Measurements from ENCODE around the gene MVB12B. TPM values are rescaled to one million over a fixed set of nuclear protein-coding genes. Genes with fewer than 3 reads are reported as not detected.

Gene MVB12B
- total and polyA plus RNA-seq, 2 of the 8 experiments (the other 6 are each of a cell fraction or from before 2014, with no cell fraction given): 2.6 to 5.0 TPM

- no peak overlapping the region for H3K27ac ChIP-seq (ENCODE audit: low read depth, low read length)
- no peak overlapping the region for H3K56ac ChIP-seq (replicated peaks; ENCODE audit: insufficient read length, low read depth, low read length)
- ChIA-PET POLR2A (ENCODE audit: partially characterized antibody) (no interaction called here), CTCF (ENCODE audit: partially characterized antibody) (interaction anchor here (0.7 to 1.7 kb wide), 7 partner anchors 12 to 100 kb away, joined by 3 to 5 read pairs (median 3); no protein-coding TSS in a partner anchor)
- H2BK15ac ChIP-seq (ENCODE audit: low read length): no peak overlapping the region
- no peaks in the 10 kb centered on the region for H3K9me3 ChIP-seq (ENCODE audit: insufficient read depth in 2 of 2, low read depth in 1 of 2, low read length in 1 of 2)
- H3K4ac ChIP-seq (replicated peaks; ENCODE audit: insufficient read length, low read depth, low read length): no peak overlapping the region
- FAIRE-seq: no peak
- H3K27me3 ChIP-seq (replicated peaks in 1 of 4; ENCODE audit: control insufficient read depth in 3 of 4, extremely low read depth in 1 of 4, insufficient read depth in 3 of 4, low read length in 3 of 4): no peaks in the 10 kb centered on the region
- H3K14ac ChIP-seq (ENCODE audit: insufficient read length): no peak overlapping the region
- H3K23me2 ChIP-seq (ENCODE audit: low read depth, low read length): no peaks in the 10 kb centered on the region
- H2BK5ac ChIP-seq (ENCODE audit: low read depth, low read length): no peak overlapping the region
- H3K23ac ChIP-seq (ENCODE audit: insufficient read length): no peak overlapping the region
- H4K20me1 ChIP-seq (replicated peaks in 1 of 2; ENCODE audit: control insufficient read depth in 1 of 2, insufficient read depth in 2 of 2, low read length in 2 of 2): no peaks in the 10 kb centered on the region
- no peak overlapping the region for H3K4me2 ChIP-seq (ENCODE audit: insufficient read depth in 1 of 2, low read depth in 2 of 2, low read length in 2 of 2)
- no peaks in the 10 kb centered on the region for H3K79me2 ChIP-seq (ENCODE audit: control insufficient read depth in 1 of 2, insufficient read depth in 2 of 2, low read length in 2 of 2)
- no peaks in the 10 kb centered on the region for H3K36me3 ChIP-seq (ENCODE audit: control insufficient read depth in 2 of 4, insufficient read depth in 4 of 4, low read length in 3 of 4)
- H3K4me3 ChIP-seq (ENCODE audit: extremely low read depth in 1 of 4, insufficient read depth in 2 of 4, low read depth in 3 of 4, low read length in 4 of 4): no peak overlapping the region
- no peak overlapping the region for H3K18ac ChIP-seq (ENCODE audit: extremely low read depth, low read length)
- H4K5ac ChIP-seq (ENCODE audit: insufficient read length, low read depth, low read length): no peak overlapping the region
- H3K9ac ChIP-seq (replicated peaks in 1 of 4; ENCODE audit: extremely low read depth in 1 of 4, low read depth in 3 of 4, low read length in 3 of 4): no peak overlapping the region
- H3K79me1 ChIP-seq (ENCODE audit: low read depth, low read length): no peaks in the 10 kb centered on the region
- DNase-seq (ENCODE audit: low read depth in 1 of 2, low spot score in 2 of 2): no peak
- H2BK120ac ChIP-seq (replicated peaks; ENCODE audit: low read depth, low read length): no peak overlapping the region
- H3K4me1 ChIP-seq (replicated peaks in 1 of 4; ENCODE audit: control insufficient read depth in 3 of 4, insufficient read depth in 4 of 4, low read length in 3 of 4): no peaks in the 10 kb centered on the region; a peak in 1 of 7 replicates
- H2AFZ ChIP-seq (ENCODE audit: low read length): no peak overlapping the region
- no peak overlapping the region for H2BK20ac ChIP-seq (ENCODE audit: low read length)
- WGBS, 2 experiments (ENCODE audit: extremely low coverage in 1 of 2, insufficient coverage in 1 of 2, insufficient read length in 1 of 2, insufficient replicate concordance in 2 of 2, low coverage in 1 of 2, low lambda C conversion rate in 2 of 2, missing lambda C conversion rate in 1 of 2): 88% methylated on average over 24 of the region's 24 CpGs; no CpG with 5 or more reads in 1 of the 2 experiments
- H4K8ac ChIP-seq (ENCODE audit: extremely low read depth, insufficient read depth, low read length): no peak overlapping the region
- no peak overlapping the region for H2BK12ac ChIP-seq (ENCODE audit: low read depth, low read length)
- no peak overlapping the region for H2AK5ac ChIP-seq (ENCODE audit: low read depth, low read length)
- no peak overlapping the region for H4K91ac ChIP-seq (replicated peaks; ENCODE audit: insufficient read length, low read length)
- TF ChIP-seq SP4 (IDR thresholded peaks at IDR 0.05; ENCODE audit: low read length): no peak
- no peak for TF ChIP-seq TBP (IDR thresholded peaks at IDR 0.05; ENCODE audit: low read depth, low read length)
- TF ChIP-seq RFX5 (IDR thresholded peaks at IDR 0.05; ENCODE audit: borderline replicate concordance, low read depth, low read length): no peak
- TF ChIP-seq KDM1A (IDR thresholded peaks at IDR 0.05; ENCODE audit: borderline replicate concordance, low read length): no peak
- no peak for TF ChIP-seq JUN (IDR thresholded peaks at IDR 0.05; ENCODE audit: low read depth, low read length)
- TF ChIP-seq, protein P1, sequence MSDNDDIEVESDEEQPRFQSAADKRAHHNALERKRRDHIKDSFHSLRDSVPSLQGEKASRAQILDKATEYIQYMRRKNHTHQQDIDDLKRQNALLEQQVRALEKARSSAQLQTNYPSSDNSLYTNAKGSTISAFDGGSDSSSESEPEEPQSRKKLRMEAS (IDR thresholded peaks at IDR 0.05): no peak
- no peak for TF ChIP-seq CTBP2 (IDR thresholded peaks at IDR 0.05; ENCODE audit: borderline replicate concordance, insufficient read depth, insufficient read length, low read length)
- TF ChIP-seq KDM4A (IDR thresholded peaks at IDR 0.05; ENCODE audit: low read depth, low read length, severe bottlenecking): no peak
- TF ChIP-seq CREB1 (IDR thresholded peaks at IDR 0.05): no peak
- TF ChIP-seq, protein P2, sequence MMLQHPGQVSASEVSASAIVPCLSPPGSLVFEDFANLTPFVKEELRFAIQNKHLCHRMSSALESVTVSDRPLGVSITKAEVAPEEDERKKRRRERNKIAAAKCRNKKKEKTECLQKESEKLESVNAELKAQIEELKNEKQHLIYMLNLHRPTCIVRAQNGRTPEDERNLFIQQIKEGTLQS (IDR thresholded peaks at IDR 0.05; ENCODE audit: insufficient read depth, low read depth, low read length): no peak
- no peak for TF ChIP-seq ZNF274 (IDR thresholded peaks at IDR 0.05; ENCODE audit: borderline replicate concordance, extremely low read depth, low read length)
Measured at GRCh38 chr9:126391713-126392661, 65.4 kb downstream of the MVB12B start.
